GM21619 (cell line): ENCODE data around the gene PRRG4.
"Not testable (repeated sequence)": the region's sequence is repeated elsewhere in the genome, so short reads cannot be mapped to it uniquely, and the experiment has no call there.

Experiments used
- ATAC-seq: cut with Tn5 transposase; IDR thresholded peaks from one replicate; pipeline ENCODE4 v1.9.1; 2021; ENCODE audit not compliant: unreplicated experiment

The PRRG4 gene

DNA sequence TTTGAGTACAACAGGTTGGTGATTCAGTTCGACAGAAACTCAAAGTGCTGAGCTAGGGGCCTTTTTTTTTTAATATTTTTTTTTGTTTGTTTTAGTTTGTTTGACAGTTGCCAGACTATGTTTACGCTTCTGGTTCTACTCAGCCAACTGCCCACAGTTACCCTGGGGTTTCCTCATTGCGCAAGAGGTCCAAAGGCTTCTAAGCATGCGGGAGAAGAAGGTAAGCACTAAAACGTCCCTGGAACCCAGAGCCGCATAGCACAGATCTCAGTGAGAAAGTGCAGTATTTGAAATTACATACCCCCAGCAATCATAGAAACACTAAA lies 649 bp downstream of the PRRG4 start:
- ATAC-seq = peak; percentile 8

GRCh38 chr11:32830796-32831195 lies 1.1 kb downstream of the PRRG4 start:
- no peak for ATAC-seq

DNA sequence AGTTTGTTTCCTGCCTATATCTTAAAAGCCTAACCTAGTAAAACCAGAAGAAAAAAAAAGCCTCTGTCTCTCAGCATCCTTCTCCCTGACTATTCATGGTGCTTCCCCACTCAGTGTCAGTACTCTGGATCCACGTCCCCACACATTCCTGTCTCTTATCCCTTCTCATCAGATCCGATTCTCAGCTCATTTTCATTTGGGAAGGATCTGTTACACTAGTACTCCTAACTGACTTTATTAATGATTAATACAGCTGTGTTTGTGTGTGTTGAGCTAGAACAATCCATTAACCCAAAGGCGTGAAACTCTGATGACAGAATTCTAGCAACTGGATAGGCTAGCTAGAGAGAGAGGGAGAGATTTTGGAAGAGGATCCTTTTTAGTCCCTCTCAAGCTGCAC lies 1.5 kb downstream of the PRRG4 start:
- ATAC-seq = no peak

DNA sequence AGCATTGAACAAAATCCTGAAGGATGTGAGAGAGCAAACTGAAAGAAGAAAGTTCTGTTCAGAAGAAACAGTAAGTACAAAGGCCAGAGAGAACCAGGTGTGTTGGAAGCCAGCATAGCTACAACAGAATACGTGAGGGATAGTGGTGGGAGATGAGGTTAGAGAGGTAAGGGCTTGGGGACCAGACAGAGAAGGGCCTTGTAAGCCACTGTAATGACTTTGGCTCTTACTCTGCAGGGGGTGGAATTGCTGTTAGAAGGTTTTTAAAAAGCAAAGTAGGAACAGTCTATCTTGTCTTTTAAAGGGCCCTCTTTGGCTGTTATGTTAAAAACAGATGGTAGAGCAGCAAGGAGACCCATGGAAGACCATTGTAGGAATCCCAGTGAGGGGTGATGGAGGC lies 4.2 kb downstream of the PRRG4 start:
- ATAC-seq = no peak

- ATAC-seq = no peak
Observed at GRCh38 chr11:32836946-32837345, 7.2 kb downstream of the PRRG4 start.

DNA sequence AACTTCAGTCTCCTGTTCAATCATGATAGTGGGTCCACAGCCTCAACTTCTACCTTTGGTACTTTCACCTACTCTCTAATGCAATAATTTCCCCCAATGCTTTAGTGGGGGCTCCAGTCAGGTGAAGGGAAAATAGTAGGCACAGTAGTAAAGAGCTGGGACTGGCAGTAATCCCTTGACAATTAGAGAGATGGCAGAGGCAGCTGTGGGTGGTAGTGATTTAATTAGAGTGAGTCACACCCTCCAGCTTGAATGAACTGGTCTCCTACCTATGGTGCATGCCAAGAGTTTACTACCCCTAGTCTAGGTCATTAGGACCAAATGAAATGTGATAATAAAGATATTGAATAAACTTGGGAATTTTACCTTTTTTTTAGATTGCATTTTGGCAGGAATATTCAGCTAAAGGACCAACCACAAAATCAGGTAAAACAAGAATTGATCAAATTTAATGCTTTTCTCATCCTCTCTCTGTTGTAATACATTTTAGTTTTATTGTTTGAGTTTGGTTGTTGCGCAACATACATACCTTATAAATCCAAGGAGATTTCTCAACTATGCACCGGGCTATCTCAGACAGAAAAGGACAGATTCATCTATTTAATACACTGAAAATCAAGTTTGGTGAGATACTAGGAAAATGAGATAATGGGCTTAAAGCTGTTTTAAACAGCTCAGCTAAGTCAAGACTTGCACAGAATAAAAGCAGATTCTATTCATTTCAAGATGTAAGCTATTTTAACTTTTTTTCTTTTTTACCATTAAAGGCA lies 9.0 kb downstream of the PRRG4 start:
- no peak for ATAC-seq

GRCh38 chr11:32839308-32839707 lies 9.6 kb downstream of the PRRG4 start:
- ATAC-seq = no peak

DNA sequence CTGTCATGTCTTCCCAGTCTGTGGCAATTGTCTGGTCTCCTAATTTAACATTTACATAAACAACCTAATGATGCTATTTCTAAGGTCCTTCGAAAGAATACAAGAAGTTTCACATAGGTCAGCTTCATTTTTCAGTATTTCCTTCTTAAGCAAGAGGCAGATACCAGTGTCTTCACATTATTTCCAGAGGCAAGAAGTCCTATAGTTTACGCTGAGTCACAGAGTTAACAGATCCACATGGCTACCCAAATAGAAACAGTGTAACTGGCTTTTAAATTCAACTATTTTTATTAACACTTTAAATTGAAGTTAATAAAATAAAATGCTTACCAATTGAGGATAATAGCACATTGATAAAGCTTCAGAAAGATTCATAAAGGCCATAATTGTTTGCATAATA lies 10.9 kb downstream of the PRRG4 start:
- ATAC-seq = no peak

DNA sequence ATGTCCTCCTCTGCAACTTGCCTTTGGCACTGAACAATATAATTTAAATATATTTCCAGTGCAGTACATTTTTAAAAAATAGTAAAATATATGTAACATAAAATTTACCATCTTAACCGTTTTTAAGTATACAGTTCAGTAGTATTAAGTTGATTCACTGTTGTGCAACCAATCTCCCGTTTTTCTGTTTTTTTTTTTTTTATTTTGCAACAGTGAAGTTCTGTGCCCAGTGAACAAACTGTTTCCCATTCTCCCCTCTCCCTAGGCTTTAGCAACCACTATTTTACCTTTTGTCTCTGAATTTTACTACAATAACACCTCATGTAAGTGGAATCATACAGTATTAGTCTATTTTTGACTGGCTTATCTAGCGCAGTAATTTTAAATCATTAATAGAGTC lies 13.8 kb downstream of the PRRG4 start:
- ATAC-seq = no peak

- ATAC-seq = no peak
Observed at GRCh38 chr11:32847511-32847910, 17.8 kb downstream of the PRRG4 start.

- no peak for ATAC-seq
Observed at GRCh38 chr11:32849761-32850160, 20.0 kb downstream of the PRRG4 start.

GRCh38 chr11:32851251-32851650 lies 21.5 kb downstream of the PRRG4 start:
- no peak for ATAC-seq

DNA sequence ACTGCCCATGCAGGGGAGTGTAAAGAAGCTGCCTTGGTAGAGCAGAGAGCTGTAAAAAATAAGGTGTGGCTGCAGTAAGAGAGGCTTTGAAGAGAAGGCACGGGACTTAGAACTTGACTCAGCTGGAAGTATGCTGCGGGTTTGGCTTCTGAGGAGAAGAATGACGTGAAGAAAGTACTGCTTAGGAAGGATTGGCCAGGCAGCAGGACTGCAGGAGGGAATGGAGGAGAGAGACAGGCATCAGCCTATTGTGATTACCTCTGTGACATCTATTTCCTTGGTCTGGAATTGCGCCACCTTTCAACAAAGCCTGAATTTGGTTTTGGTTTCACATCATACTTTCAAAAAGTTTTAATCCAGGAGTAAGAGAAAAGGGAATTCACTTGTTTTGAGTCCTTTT lies 22.5 kb downstream of the PRRG4 start:
- ATAC-seq = no peak

DNA sequence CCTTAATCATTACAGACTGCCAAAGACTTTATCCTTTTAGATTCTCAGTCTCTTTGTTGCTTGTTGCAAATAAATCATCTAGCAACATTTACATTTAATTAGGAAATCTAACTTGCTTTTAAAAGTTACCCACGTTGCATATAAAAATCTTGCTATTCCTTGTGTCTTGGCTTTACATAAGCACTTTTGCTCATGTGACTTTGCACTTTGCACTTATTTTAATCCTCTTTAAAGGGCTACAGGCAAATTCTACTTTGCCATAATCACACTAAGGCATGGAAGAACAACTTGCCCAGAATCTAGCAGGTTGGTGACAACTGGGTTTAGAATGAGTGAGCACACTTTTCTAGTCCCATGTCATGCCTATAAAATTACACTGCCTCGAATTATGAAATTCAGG lies 25.9 kb downstream of the PRRG4 start:
- no peak for ATAC-seq

DNA sequence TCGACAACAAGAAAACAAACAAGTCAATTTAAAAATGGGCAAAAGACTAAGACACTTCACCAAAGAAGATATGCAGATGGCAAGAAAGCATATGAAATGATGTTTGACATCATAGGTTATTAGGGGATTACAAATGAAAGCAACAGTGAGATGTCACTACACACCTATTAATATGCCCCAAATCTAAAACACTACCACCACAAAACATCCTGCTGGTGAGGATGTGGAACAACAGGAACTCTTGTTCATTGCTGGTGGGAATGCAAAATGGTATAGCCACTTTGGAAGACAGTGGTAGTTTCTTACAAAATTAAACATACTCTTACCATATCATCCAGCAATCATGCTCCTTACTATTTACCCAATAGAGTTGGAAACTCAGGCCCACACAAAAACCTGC lies 29.0 kb downstream of the PRRG4 start:
- no peak for ATAC-seq

DNA sequence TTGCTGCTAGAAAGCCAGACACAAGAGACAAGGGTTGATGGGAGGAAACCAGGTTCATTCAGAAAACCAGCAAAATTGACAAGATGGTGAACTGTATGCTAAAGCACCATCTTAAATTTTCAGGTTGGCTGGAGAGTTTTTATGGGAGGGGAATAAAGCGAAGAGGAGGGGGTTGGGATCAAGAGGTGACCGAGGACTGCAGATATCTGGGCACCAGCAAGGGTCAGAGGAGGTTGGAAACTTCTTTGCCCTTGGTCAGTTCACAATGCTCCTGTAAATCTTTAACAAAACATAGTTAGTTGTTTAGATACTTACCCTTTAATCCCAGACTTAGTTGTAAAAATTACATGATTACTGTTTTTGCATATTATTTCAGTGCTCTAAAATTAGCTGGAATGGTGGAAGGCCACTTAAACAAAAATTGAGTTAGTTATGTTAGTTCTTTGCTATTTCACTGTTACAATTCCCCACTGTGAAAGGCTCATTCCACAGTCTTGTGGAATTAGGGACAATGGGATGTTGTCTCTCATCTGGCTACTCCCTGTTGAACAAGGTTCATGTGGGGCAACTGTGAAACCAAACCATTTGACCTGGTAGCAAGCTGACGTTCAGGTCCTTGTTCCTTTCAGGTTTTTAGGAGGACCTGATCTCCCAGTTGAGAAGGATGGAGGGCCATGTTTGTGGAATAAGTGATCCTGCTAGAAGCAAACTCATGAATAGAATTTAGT lies 32.3 kb downstream of the PRRG4 start:
- no peak for ATAC-seq

- ATAC-seq = no peak
Observed at GRCh38 chr11:32864555-32864954, 34.8 kb downstream of the PRRG4 start.

DNA sequence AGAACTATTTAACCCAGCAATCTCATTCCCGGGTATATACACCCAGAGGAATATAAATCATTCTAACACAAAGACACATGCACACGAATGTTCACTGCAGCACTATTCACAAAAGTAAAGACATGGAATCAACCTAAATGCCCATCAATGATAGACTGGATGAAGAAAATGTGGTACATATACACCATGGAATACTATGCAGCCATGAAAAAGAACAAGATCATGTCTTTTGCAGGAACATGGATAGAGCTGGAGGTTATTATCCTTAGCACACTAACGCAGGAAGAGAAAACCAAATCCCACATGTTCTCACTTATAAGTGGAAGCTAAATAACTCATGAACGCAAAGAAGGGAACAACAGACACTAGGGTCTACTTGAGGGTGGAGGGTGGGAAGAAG lies 39.0 kb downstream of the PRRG4 start:
- not testable (repeated sequence) for ATAC-seq

GRCh38 chr11:32870676-32871075 lies 40.9 kb downstream of the PRRG4 start:
- ATAC-seq = no peak

- ATAC-seq = no peak
Observed at GRCh38 chr11:32874132-32874531, 44.4 kb downstream of the PRRG4 start.

- no peak for ATAC-seq
Observed at GRCh38 chr11:32881286-32881685, 51.6 kb downstream of the PRRG4 start.

DNA sequence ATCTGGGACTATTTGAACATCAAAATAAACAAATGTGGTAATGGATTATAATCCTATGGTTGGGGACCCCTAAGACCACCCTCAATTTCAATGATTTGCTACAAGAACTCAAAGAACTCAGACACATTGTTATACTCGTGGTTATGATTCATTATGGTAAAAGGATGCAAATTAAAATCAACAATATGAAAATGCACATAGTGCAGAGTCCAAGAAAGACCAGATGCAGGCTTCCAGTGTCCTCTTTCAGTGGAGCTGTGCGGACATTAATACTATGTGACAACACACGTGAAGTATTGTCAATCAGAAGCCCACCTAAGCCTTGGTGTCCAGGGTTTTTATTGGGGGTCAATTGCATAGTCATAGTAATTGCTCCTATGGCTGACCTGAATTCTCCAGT lies 53.7 kb downstream of the PRRG4 start:
- ATAC-seq = no peak

GRCh38 chr11:32884023-32884422 lies 54.3 kb downstream of the PRRG4 start:
- no peak for ATAC-seq
